Ectodermal cell (in vitro differentiated cells): ENCODE measurements around the gene LSP1. TPM values are rescaled to one million over a fixed set of nuclear protein-coding genes. Genes with fewer than 3 reads are reported as not detected.
"Not testable (repeated sequence)": the region's sequence is repeated elsewhere in the genome, so short reads cannot be mapped to it uniquely, and the experiment has no call there.

Source experiments
- H3K27ac ChIP-seq: 2 replicates; pipeline ENCODE4 v1.7.0; 2013; ENCODE audit warnings: mild to moderate bottlenecking, low read depth, low read length; ENCODE audit not compliant: insufficient read depth, poor library complexity, severe bottlenecking
- H3K27me3 ChIP-seq: 2 replicates; pipeline ENCODE4 v1.7.0; 2013; ENCODE audit warnings: mild to moderate bottlenecking, low read length; ENCODE audit not compliant: insufficient read depth, control insufficient read depth, poor library complexity, severe bottlenecking
- H3K36me3 ChIP-seq: one replicate; pipeline ENCODE4 v1.7.0; 2013; ENCODE audit warnings: low read length; ENCODE audit not compliant: control insufficient read depth, insufficient read depth
- H3K4me1 ChIP-seq: one replicate; pipeline ENCODE4 v1.7.0; 2013; ENCODE audit warnings: low read length; ENCODE audit not compliant: control insufficient read depth, insufficient read depth
- H3K4me3 ChIP-seq: 2 replicates; pipeline ENCODE4 v1.7.0; 2013; ENCODE audit warnings: low read depth, low read length, control low read depth; ENCODE audit not compliant: insufficient read depth
- H3K9me3 ChIP-seq: 2 replicates; pipeline ENCODE4 v1.7.0; 2013; ENCODE audit warnings: mild to moderate bottlenecking, low read length, moderate library complexity; ENCODE audit not compliant: control insufficient read depth
- WGBS, 2 experiments: methylation state at CpG; one replicate each; pipeline ENCODE4 v1.1.7; 2013; ENCODE audit warnings: missing lambda C conversion rate in 2 of 2; 5-methylcytosine and 5-hydroxymethylcytosine counted together
- polyA plus RNA-seq, 4 experiments: library from polyadenylated mRNA; stranded (reverse); fragments of 50-300 nt; gene quantifications; one replicate each; pipeline ENCODE4 v1.2.3, GENCODE V29; 2013

Gene LSP1, protein sequence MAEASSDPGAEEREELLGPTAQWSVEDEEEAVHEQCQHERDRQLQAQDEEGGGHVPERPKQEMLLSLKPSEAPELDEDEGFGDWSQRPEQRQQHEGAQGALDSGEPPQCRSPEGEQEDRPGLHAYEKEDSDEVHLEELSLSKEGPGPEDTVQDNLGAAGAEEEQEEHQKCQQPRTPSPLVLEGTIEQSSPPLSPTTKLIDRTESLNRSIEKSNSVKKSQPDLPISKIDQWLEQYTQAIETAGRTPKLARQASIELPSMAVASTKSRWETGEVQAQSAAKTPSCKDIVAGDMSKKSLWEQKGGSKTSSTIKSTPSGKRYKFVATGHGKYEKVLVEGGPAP
- not detected for polyA plus RNA-seq (2013, experiment 1 of 4)
- not detected for polyA plus RNA-seq (2013, experiment 2 of 4)
- 1.2 TPM for polyA plus RNA-seq (2013, experiment 3 of 4)
- polyA plus RNA-seq (2013, experiment 4 of 4) = not detected

DNA sequence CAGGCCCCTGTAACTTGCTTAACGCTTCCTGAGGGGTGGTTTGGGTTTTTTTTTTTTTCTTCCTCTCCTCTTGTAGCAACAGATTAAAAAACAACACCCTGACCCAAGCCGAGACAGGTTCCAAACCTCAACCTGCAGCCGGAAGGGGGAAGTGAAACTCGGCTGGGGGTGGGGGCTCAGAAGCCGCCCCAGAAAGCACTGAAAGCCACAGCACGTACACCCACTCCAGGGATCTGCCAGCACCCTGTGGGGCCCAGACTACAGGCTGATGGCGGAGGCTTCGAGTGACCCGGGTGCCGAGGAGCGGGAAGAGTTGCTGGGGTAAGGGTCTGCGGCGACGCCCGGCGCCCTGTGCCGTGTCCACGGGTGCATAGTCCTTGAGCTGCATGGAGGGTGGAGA is at the start of gene LSP1:
TSS of gene LSP1 (plus strand) at position 208 of the 400 bp plus-strand sequence. CDS start at position 269, 61 bp downstream.
- Histone ChIP-seq H3K36me3 (no peaks in the 10 kb centered on the region), H3K4me3 (no peak within 1 kb of the TSS), H3K9me3 (no peaks in the 10 kb centered on the region), H3K4me1 (no peaks in the 10 kb centered on the region), H3K27me3 (no peaks in the 10 kb centered on the region), H3K27ac (no peak within 1 kb of the TSS)
- 89 to 91% methylated on average over 17 to 18 of the region's 18 CpGs for WGBS, 2 experiments

DNA sequence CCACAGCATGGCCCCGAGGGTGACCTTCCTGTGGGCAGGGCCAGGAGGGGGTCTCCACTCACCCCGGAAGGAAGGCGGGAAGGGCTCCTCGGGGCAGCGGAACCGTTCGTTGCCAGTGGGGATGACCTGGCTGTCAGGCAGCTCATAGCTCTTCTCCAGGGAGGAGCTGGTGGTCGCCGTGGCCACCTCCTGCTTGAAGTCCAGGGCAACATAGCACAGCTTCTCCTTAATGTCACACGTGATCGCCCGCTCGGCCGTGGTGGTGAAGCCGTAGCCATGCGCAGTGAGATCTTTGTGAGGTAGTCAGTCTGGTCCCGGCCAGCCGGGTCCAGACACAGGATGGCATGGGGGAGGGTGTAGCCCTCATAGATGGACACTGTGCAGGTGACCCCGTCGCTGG is 49.6 kb upstream of the LSP1 start:
- Histone ChIP-seq H3K27me3 (no peaks in the 10 kb centered on the region), H3K9me3 (no peaks in the 10 kb centered on the region), H3K27ac (no peak overlapping the region), H3K4me3 (no peak overlapping the region), H3K4me1 (no peaks in the 10 kb centered on the region), H3K36me3 (no peaks in the 10 kb centered on the region)
- WGBS, 2 experiments = 94 to 96% methylated on average over 20 of the region's 20 CpGs

DNA sequence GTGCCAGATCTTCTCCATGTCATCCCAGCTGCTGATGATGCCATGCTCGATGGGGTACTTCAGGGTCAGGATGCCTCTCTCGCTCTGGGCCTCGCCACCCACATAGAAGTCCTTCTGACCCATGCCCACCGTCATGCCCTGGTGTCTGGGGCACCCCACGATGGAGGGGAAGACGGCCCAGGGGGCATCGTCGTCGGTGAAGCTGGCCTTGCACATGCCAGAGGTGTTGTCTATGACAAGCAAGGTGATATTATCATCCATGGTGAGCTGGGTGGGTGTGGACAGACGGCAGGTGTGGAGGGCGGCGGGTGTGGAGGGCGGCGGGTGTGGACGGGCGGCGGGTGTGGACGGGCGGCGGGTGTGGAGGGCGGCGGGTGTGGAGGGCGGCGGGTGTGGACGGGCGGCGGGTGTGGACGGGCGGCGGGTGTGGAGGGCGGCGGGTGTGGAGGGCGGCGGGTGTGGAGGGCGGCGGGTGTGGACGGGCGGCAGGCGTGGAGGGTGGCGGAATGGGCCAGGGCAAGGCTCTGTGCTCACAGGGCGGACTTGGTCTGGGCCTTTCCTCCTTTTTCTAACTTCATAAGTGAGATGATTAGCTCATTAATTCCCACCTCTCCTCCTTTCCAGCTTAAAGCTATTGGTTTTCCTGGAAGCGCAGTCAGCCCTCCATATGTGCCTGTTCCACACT is 48.9 kb upstream of the LSP1 start:
- H3K4me1 ChIP-seq, H3K27me3 ChIP-seq, H3K9me3 ChIP-seq, H3K4me3 ChIP-seq, H3K36me3 ChIP-seq, H3K27ac ChIP-seq: not testable (repeated sequence)
- WGBS, 2 experiments = 93% methylated on average over 29 to 35 of the region's 42 CpGs

DNA sequence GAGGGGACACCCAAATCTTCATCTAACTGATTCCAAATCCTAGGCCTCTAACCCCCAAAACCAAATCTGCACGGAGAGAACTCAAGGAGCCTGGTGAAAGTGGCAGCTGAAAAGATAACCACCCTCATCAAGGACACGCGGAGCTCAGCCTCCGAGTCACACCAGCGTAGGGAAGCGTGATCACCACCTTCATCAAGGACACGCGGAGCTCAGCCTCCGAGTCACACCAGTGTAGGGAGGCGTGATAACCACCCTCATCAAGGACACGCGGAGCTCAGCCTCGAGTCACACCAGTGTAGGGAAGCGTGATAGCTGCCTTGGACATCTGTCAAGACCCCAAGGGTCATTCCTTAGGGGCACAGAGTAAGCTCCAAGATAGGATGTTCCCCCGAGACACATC is 47.4 kb upstream of the LSP1 start:
- 92 to 95% methylated on average over 15 of the region's 15 CpGs for WGBS, 2 experiments
- Histone ChIP-seq H3K9me3 (no peaks in the 10 kb centered on the region), H3K27me3 (no peaks in the 10 kb centered on the region), H3K27ac (no peak overlapping the region), H3K36me3 (no peaks in the 10 kb centered on the region), H3K4me3 (no peak overlapping the region), H3K4me1 (no peaks in the 10 kb centered on the region)

DNA sequence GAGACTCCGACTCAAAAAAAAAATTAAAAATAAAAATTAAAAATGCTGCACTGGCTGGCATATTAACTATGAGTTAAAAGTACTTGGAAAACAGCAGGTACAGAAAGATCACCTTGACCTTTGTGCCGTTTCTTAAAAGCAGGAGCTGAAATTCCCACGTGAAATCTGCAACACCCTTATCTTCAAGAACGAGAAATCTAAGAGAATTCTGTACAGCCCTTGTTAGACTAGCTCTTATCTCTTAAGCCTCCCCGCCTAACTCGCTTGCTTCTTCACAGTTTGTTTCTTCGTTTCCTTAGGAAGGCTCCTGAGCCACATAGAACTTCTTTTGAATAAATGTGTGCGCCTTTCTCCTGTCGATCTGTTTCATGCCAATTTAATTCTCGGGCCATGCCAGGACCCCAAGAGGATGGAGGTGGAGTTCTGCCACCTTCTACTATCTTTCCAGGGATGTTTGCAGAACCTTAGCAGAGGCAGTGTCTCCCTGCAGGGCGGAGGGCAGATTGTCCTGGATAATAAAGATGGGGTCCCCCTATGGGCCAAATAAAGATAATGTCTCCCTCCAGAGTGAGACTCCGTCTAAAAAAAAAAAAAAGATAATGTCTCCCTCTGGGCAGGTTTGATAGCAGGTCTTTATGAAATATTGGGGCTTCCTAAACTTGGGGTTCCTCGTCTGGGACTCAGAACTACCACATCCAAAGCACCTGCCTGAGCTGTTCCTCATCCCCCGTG is 45.5 kb upstream of the LSP1 start:
- no peaks in the 10 kb centered on the region for H3K36me3 ChIP-seq
- no peak overlapping the region for H3K4me3 ChIP-seq
- 86 to 89% methylated on average over 14 of the region's 14 CpGs for WGBS, 2 experiments

DNA sequence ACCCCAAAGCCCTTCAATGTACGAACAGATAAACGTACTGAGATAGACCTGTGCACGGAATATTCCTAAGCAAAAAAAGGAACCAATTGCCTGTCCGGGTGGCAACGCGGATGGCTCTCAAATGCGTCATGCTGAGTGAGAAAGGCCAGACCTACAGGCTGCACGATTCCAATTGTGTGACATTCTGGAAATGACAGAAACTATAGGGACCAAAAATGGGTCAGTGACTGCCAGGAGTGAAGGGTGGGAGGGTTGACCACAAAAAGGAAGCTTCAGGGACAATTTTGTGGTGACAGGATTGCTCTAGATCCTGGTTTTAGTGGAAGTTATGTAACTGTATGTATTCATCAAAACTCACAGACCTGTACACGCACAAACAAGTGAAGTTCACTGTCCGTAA is 42.1 kb upstream of the LSP1 start:
- WGBS, 2 experiments = 92 to 93% methylated on average over 10 of the region's 10 CpGs
- no peak overlapping the region for H3K4me3 ChIP-seq
- H3K36me3 ChIP-seq = no peaks in the 10 kb centered on the region
- no peaks in the 10 kb centered on the region for H3K9me3 ChIP-seq
- no peak overlapping the region for H3K27ac ChIP-seq
- no peaks in the 10 kb centered on the region for H3K27me3 ChIP-seq
- H3K4me1 ChIP-seq = no peaks in the 10 kb centered on the region

More for the DNA sequence above, 45.5 kb upstream of the LSP1 start:
- Histone ChIP-seq H3K4me1 (no peaks in the 10 kb centered on the region), H3K27ac (no peak overlapping the region), H3K27me3 (no peaks in the 10 kb centered on the region), H3K9me3 (no peaks in the 10 kb centered on the region)

DNA sequence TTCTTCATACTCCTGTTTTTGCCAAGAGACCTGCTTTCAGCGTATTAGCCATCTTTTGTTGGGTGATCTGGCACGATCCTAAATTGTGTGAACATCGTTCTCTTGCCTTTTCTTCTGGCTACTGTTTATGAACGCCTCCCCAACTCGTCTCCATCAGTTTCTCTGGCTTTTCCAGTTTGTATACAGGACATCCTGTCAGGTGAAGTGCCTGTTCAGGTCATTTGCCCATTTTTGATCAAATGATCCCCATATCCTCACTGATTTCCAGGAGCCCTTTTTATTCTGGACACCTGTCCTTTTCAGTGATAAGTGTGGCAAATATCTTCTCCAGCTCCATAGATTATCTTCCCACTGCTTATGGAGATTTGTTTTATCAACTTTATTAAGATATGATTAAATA is 40.6 kb upstream of the LSP1 start:
- Histone ChIP-seq H3K4me3 (no peak overlapping the region), H3K9me3 (no peaks in the 10 kb centered on the region), H3K4me1 (no peaks in the 10 kb centered on the region), H3K36me3 (no peaks in the 10 kb centered on the region), H3K27me3 (no peaks in the 10 kb centered on the region), H3K27ac (no peak overlapping the region)
- 88 to 93% methylated on average over 5 of the region's 5 CpGs for WGBS, 2 experiments

DNA sequence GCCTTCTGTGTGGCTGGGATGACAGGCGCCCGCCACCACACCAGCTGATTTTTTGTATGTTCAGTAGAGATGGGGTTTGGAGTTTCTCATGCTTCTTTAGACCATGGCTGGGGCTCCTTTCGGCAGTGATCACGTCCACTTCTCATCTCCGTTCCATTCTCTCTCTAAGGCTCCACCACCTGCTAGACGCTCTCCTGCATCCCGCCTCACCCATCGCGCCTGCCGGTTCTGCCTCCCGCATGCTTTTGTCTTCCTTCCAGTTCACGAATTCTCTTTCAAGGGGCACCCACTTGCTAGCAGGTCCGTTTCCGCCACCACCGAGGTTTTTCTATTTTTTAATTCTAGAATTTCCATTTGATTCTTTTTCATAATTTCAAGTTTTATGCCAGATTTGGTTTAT is 40.1 kb upstream of the LSP1 start:
- no peak overlapping the region for H3K27ac ChIP-seq
- no peak overlapping the region for H3K4me3 ChIP-seq
- H3K9me3 ChIP-seq = no peaks in the 10 kb centered on the region
- H3K27me3 ChIP-seq = no peaks in the 10 kb centered on the region
- H3K36me3 ChIP-seq = no peaks in the 10 kb centered on the region
- no peaks in the 10 kb centered on the region for H3K4me1 ChIP-seq
- WGBS, 2 experiments = 93 to 94% methylated on average over 15 of the region's 15 CpGs

DNA sequence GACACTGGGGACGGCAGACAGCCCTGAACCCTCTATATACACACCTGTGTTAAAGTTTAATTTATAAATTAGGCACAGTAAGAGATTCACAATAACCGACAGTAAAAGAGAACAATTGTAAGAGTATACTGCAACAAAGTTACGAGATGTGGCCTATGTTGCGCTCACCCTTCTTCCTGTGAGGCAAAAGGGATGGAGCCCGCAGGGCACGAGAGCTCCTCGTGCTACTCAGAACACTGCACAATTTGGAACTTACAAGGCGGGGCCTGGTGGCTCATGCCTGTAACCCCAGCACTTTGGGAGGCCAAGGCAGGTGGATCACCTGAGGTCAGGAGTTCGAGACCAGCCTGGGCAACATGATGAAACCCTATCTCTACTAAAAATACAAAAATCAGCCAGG is 39.5 kb upstream of the LSP1 start:
- H3K9me3 ChIP-seq, H3K27me3 ChIP-seq, H3K27ac ChIP-seq, H3K4me1 ChIP-seq, H3K4me3 ChIP-seq, H3K36me3 ChIP-seq: not testable (repeated sequence)
- WGBS, 2 experiments = 90 to 95% methylated on average over 8 to 9 of the region's 9 CpGs

DNA sequence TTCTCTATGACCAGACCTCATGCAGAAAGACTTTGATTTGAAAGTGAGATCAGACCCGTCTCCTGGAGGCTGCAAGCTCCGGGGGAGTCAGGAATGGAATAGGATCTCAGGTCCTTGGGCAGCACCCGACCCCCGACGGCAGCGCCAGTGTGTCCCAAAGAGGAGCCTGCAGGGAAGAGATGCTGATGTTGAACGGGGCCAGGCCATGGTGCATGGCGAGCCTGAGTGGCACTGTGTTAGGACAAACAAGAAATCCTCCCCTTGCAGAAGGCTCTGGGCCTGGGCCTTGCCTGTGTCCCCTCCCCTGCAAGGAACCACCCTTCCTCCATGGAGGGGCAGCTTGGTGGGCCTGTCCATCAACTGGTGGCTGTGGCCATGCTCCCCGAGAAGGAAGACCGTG is 38.2 kb upstream of the LSP1 start:
- Histone ChIP-seq H3K4me1 (no peaks in the 10 kb centered on the region), H3K9me3 (no peaks in the 10 kb centered on the region), H3K27me3 (no peaks in the 10 kb centered on the region), H3K4me3 (no peak overlapping the region), H3K27ac (no peak overlapping the region), H3K36me3 (no peaks in the 10 kb centered on the region)
- 88 to 90% methylated on average over 10 of the region's 10 CpGs for WGBS, 2 experiments
